Stimulated activated naive CD4-positive, alpha-beta T cell treated with Interleukin-2 at 50 U/mL for 16 hours (primary cell): ENCODE measurements around the gene CD63.

Experiments used
- DNase-seq: peaks from one replicate; lab custom pipeline; 2025; lab: John Stamatoyannopoulos, UW

CD63 gene

GRCh38 chr12:55739025-55739378, 10.2 kb upstream of the CD63 start:
- DNase-seq, result no peak

GRCh38 chr12:55738123-55739024, 9.6 kb upstream of the CD63 start:
- peak; percentile 71 for DNase-seq

- DNase-seq, result no peak
Measured at GRCh38 chr12:55737581-55738122, 8.8 kb upstream of the CD63 start.

- peak; percentile 37 for DNase-seq
Measured at GRCh38 chr12:55736780-55737580, 8.2 kb upstream of the CD63 start.

- no peak for DNase-seq
Measured at GRCh38 chr12:55736076-55736475, 7.3 kb upstream of the CD63 start.

- no peak for DNase-seq
Measured at GRCh38 chr12:55734595-55734994, 5.8 kb upstream of the CD63 start.

- no peak for DNase-seq
Measured at GRCh38 chr12:55733858-55734257, 5.0 kb upstream of the CD63 start.

- no peak for DNase-seq
Measured at GRCh38 chr12:55733021-55733555, 4.3 kb upstream of the CD63 start.

GRCh38 chr12:55732288-55732687, 3.5 kb upstream of the CD63 start:
- DNase-seq, result no peak

- DNase-seq, result no peak
Measured at GRCh38 chr12:55729819-55730818, 1.3 kb upstream of the CD63 start.

- DNase-seq, result peak; percentile 31
Measured at GRCh38 chr12:55728186-55728938, 447 bp downstream of the CD63 start.

- no peak for DNase-seq
Measured at GRCh38 chr12:55727643-55728185, 1.1 kb downstream of the CD63 start.

- DNase-seq, result no peak
Measured at GRCh38 chr12:55726971-55727370, 1.8 kb downstream of the CD63 start.

- no peak for DNase-seq
Measured at GRCh38 chr12:55725556-55725955, 3.3 kb downstream of the CD63 start.

GRCh38 chr12:55724940-55725309, 3.9 kb downstream of the CD63 start:
- no peak for DNase-seq

GRCh38 chr12:55724226-55724939, 4.4 kb downstream of the CD63 start:
- peak; percentile 62 for DNase-seq

GRCh38 chr12:55723516-55724225, 5.1 kb downstream of the CD63 start:
- DNase-seq, result no peak

- DNase-seq, result no peak
Measured at GRCh38 chr12:55722948-55723347, 5.9 kb downstream of the CD63 start.

GRCh38 chr12:55721601-55722213, 7.1 kb downstream of the CD63 start:
- no peak for DNase-seq
